K562 (cell line): ENCODE results near the gene TBRG1. TPM values are rescaled to one million over a fixed set of nuclear protein-coding genes. Genes with fewer than 3 reads are reported as not detected.

Source experiments
- HCFC1 ChIP-seq: IDR thresholded peaks from 2 replicates; pipeline ENCODE4 v1.6.1; 2012; ENCODE audit warnings: low read depth, low read length, improper control_type of control experiment
- HIVEP1 ChIP-seq: fragments of 250-450 bp; sonication (Bioruptor Pico); IDR thresholded peaks from 2 replicates; pipeline ENCODE4 v1.4.0; 2020; ENCODE audit warnings: mild to moderate bottlenecking
- NR4A1 ChIP-seq, 2 experiments: fragments of 250-450 bp in 1 of 2; fragments of 450-650 bp in 1 of 2; sonication (Bioruptor Pico) in 1 of 2; IDR thresholded peaks; 2 replicates each; pipeline versions ENCODE4 v1.4.0 to v1.6.1; 2016 to 2020; ENCODE audit warnings: mild to moderate bottlenecking in 2 of 2, missing compliant biosample characterization in 1 of 2, missing genetic modification characterization in 1 of 2, moderate library complexity in 1 of 2
- PHF21A ChIP-seq: fragments of 450-650 bp; IDR thresholded peaks from 2 replicates; pipeline ENCODE4 v1.6.1; 2017; ENCODE audit warnings: low read depth, borderline replicate concordance
- POLR2A ChIP-seq: fragments of 450-650 bp; conservative IDR thresholded peaks from 2 replicates; pipeline ENCODE4 v1.6.1; 2016
- RBM17 ChIP-seq: fragments of 200-400 bp; formaldehyde crosslinking; IDR thresholded peaks from 2 replicates; pipeline ENCODE4 v1.6.1; 2017; ENCODE audit warnings: low read depth, mild to moderate bottlenecking, low read length, borderline replicate concordance
- RFX7 ChIP-seq: fragments of 250-450 bp; sonication (Bioruptor Pico); IDR thresholded peaks from 2 replicates; pipeline ENCODE4 v1.5.1; 2021; ENCODE audit warnings: mild to moderate bottlenecking
- RHOXF2B ChIP-seq: fragments of 250-450 bp; sonication (Bioruptor Pico); conservative IDR thresholded peaks from 2 replicates; pipeline ENCODE4 v1.5.1; 2021
- TAF7 ChIP-seq: fragments of 450-650 bp; IDR thresholded peaks from 2 replicates; pipeline ENCODE4 v1.6.1; 2016; ENCODE audit warnings: missing genetic modification characterization, missing compliant biosample characterization
- TFAM ChIP-seq: fragments of 250-450 bp; sonication (Bioruptor Pico); conservative IDR thresholded peaks from 2 replicates; pipeline ENCODE4 v1.5.0; 2021; ENCODE audit warnings: mild to moderate bottlenecking, moderate library complexity
- U2AF1 ChIP-seq: fragments of 200-400 bp; formaldehyde crosslinking; optimal IDR thresholded peaks from 2 replicates; pipeline ENCODE3; 2017; ENCODE audit warnings: mild to moderate bottlenecking, low read depth, low read length, moderate library complexity
- UBTF ChIP-seq, 2 experiments: IDR thresholded peaks; 2 replicates each; pipeline ENCODE4 v1.6.1; 2012; ENCODE audit warnings: improper control_type of control experiment in 2 of 2, low read depth in 2 of 2, low read length in 2 of 2, borderline replicate concordance in 1 of 2
- YBX1 ChIP-seq: fragments of 450-650 bp; IDR thresholded peaks from 2 replicates; pipeline ENCODE4 v1.7.1; 2016; ENCODE audit warnings: mild to moderate bottlenecking
- ZC3H4 ChIP-seq: sonication (generic); formaldehyde crosslinking; IDR thresholded peaks from 2 replicates; pipeline ENCODE4 v1.9.0; 2021; ENCODE audit warnings: missing genetic modification reagents, borderline replicate concordance
- ZNF133 ChIP-seq: fragments of 250-450 bp; sonication (Bioruptor Pico); IDR thresholded peaks from 2 replicates; pipeline ENCODE4 v1.4.0; 2020; ENCODE audit warnings: mild to moderate bottlenecking
- ZNF41 ChIP-seq: fragments of 250-450 bp; sonication (Bioruptor Pico); conservative IDR thresholded peaks from 2 replicates; pipeline ENCODE4 v1.4.0; 2020; ENCODE audit warnings: mild to moderate bottlenecking
- ZNF655 ChIP-seq: fragments of 250-450 bp; sonication (Bioruptor Pico); IDR thresholded peaks from 2 replicates; pipeline ENCODE4 v1.5.0; 2021
- ZNF699 ChIP-seq: fragments of 250-450 bp; sonication (Bioruptor Pico); IDR thresholded peaks from 2 replicates; pipeline ENCODE4 v1.8.0; 2021; ENCODE audit warnings: mild to moderate bottlenecking, moderate library complexity; ENCODE audit not compliant: insufficient replicate concordance
- polyA plus RNA-seq, 8 experiments: library from polyadenylated mRNA; depleted of rRNA in 4 of 8; stranded (reverse) in 5 of 8; unstranded in 3 of 8; fragments of >200 nt; fragmentation: Nextera tagmentation in 2 of 8; fragmentation: Illumina TruSeq in 1 of 8; extraction: Ambion mirVana in 2 of 8; extraction: Trizol in 1 of 8; gene quantifications; 2 replicates each; pipeline versions ENCODE4 v1.2.1 to v1.2.3, GENCODE V29; 2011 to 2014; ENCODE audit warnings: inconsistent platforms in 1 of 8, missing spikeins in 1 of 8
- total RNA-seq, 7 experiments: library from RNA; depleted of rRNA in 6 of 7; stranded (reverse); fragments of >200 nt in 6 of 7; fragmentation: Illumina TruSeq in 2 of 7; extraction: Trizol in 2 of 7; gene quantifications; 2 replicates each; pipeline versions ENCODE4 v1.2.1 to v1.2.3, GENCODE V29; 2011 to 2021; ENCODE audit warnings: low replicate concordance in 1 of 7
- TF ChIP-seq, protein P1 (sequence below): sonication (generic); formaldehyde crosslinking; IDR thresholded peaks from 2 replicates; pipeline ENCODE4 v1.8.1; 2023; ENCODE audit warnings: mild to moderate bottlenecking, missing genetic modification reagents
- TF ChIP-seq, protein P2 (sequence below): IDR thresholded peaks from 2 replicates; pipeline ENCODE4 v1.6.1; 2011; ENCODE audit warnings: borderline replicate concordance, low read depth, mild to moderate bottlenecking, moderate library complexity, low read length; ENCODE audit not compliant: insufficient read depth, poor library complexity, severe bottlenecking

Gene TBRG1
- total and polyA plus RNA-seq, 9 of the 15 experiments (the other 6 are each of a cell fraction or from before 2014, with no cell fraction given): 8.7 to 30.0 (median 20.2) TPM

GRCh38 chr11:124643605-124644425, 21.2 kb downstream of the TBRG1 start (continued):
- TF ChIP-seq, protein P1, sequence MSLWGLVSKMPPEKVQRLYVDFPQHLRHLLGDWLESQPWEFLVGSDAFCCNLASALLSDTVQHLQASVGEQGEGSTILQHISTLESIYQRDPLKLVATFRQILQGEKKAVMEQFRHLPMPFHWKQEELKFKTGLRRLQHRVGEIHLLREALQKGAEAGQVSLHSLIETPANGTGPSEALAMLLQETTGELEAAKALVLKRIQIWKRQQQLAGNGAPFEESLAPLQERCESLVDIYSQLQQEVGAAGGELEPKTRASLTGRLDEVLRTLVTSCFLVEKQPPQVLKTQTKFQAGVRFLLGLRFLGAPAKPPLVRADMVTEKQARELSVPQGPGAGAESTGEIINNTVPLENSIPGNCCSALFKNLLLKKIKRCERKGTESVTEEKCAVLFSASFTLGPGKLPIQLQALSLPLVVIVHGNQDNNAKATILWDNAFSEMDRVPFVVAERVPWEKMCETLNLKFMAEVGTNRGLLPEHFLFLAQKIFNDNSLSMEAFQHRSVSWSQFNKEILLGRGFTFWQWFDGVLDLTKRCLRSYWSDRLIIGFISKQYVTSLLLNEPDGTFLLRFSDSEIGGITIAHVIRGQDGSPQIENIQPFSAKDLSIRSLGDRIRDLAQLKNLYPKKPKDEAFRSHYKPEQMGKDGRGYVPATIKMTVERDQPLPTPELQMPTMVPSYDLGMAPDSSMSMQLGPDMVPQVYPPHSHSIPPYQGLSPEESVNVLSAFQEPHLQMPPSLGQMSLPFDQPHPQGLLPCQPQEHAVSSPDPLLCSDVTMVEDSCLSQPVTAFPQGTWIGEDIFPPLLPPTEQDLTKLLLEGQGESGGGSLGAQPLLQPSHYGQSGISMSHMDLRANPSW: no peak
- no peak for TF ChIP-seq RBM17
- no peak for TF ChIP-seq ZNF41 (CRISPR knock-in tag)
- TF ChIP-seq TAF7 (tag): peak; percentile 35; the same call in 1 of the 2 replicates
- no peak for TF ChIP-seq RFX7 (CRISPR knock-in tag)
- TF ChIP-seq NR4A1 (CRISPR knock-in tag; IDR thresholded peaks at IDR 0.05): no peak
- TF ChIP-seq NR4A1 (tag; IDR thresholded peaks at IDR 0.05): no peak
- TF ChIP-seq PHF21A: no peak
- no peak for TF ChIP-seq ZNF699 (CRISPR knock-in tag)
- TF ChIP-seq ZNF133 (CRISPR knock-in tag): no peak
- TF ChIP-seq ZC3H4 (CRISPR knock-in tag): no peak
- TF ChIP-seq RHOXF2B (CRISPR knock-in tag): no peak
- TF ChIP-seq ZNF655 (CRISPR knock-in tag): no peak
- TF ChIP-seq HCFC1: no peak
- no peak for TF ChIP-seq TFAM (CRISPR knock-in tag)
- no peak for TF ChIP-seq HIVEP1 (CRISPR knock-in tag)
- TF ChIP-seq POLR2A: no peak
- no peak for TF ChIP-seq YBX1
- no peak for TF ChIP-seq U2AF1
- no peak for TF ChIP-seq UBTF (IDR thresholded peaks at IDR 0.05; ENCODE audit: borderline replicate concordance in 1 of 2, low read depth in 2 of 2, low read length in 2 of 2)
- TF ChIP-seq, protein P2, sequence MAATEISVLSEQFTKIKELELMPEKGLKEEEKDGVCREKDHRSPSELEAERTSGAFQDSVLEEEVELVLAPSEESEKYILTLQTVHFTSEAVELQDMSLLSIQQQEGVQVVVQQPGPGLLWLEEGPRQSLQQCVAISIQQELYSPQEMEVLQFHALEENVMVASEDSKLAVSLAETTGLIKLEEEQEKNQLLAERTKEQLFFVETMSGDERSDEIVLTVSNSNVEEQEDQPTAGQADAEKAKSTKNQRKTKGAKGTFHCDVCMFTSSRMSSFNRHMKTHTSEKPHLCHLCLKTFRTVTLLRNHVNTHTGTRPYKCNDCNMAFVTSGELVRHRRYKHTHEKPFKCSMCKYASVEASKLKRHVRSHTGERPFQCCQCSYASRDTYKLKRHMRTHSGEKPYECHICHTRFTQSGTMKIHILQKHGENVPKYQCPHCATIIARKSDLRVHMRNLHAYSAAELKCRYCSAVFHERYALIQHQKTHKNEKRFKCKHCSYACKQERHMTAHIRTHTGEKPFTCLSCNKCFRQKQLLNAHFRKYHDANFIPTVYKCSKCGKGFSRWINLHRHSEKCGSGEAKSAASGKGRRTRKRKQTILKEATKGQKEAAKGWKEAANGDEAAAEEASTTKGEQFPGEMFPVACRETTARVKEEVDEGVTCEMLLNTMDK: no peak
